Stimulated activated memory B cell treated with anti-CD40 and anti-IgM and Interleukin-4, amounts not matched to agents 10 μg/mL and 1 μg/mL and 100 μg/mL, for 72 hours (primary cell): ENCODE measurements around the gene TARS1.

Experiments
- ATAC-seq: fragments of 150-1000 bp; cut with Tn5 transposase; 2 replicates; pipeline ENCODE4 v1.10.0; 2021
- H3K27ac Mint-ChIP-seq: one replicate; pipeline ENCODE4 v1.8.0; 2022; ENCODE audit warnings: mild to moderate bottlenecking, mixed read lengths
- H3K27me3 Mint-ChIP-seq: one replicate; pipeline ENCODE4 v1.8.0; 2022; ENCODE audit warnings: mixed read lengths
- H3K36me3 Mint-ChIP-seq: one replicate; pipeline ENCODE4 v1.8.0; 2022; ENCODE audit warnings: mixed read lengths
- H3K4me1 Mint-ChIP-seq: one replicate; pipeline ENCODE4 v1.8.0; 2022; ENCODE audit warnings: mixed read lengths
- H3K4me3 Mint-ChIP-seq: one replicate; pipeline ENCODE4 v1.8.0; 2022; ENCODE audit warnings: mild to moderate bottlenecking, moderate library complexity, mixed read lengths
- H3K9me3 Mint-ChIP-seq: one replicate; pipeline ENCODE4 v1.8.0; 2022; ENCODE audit warnings: mixed read lengths

The TARS1 gene

GRCh38 chr5:33468775-33469435, 28.1 kb downstream of the TARS1 start:
- Mint-ChIP-seq H3K27me3 (no peaks in the 10 kb centered on the region), H3K9me3 (peaks cover 3% of the 10 kb centered on the region), H3K4me3 (no peak overlapping the region), H3K27ac (no peak overlapping the region), H3K4me1 (no peaks in the 10 kb centered on the region), H3K36me3 (peaks cover 61% of the 10 kb centered on the region)
- ATAC-seq = no peak

- Mint-ChIP-seq H3K36me3 (peaks cover 78% of the 10 kb centered on the region), H3K27ac (no peak overlapping the region)
Measured at GRCh38 chr5:33470544-33470943, 29.8 kb downstream of the TARS1 start.

GRCh38 chr5:33472805-33473409, 32.1 kb downstream of the TARS1 start:
- H3K27ac Mint-ChIP-seq = no peak overlapping the region
- H3K4me3 Mint-ChIP-seq = no peak overlapping the region
- H3K9me3 Mint-ChIP-seq = peaks cover 19% of the 10 kb centered on the region
- ATAC-seq = no peak
- peaks cover 86% of the 10 kb centered on the region for H3K36me3 Mint-ChIP-seq
- H3K27me3 Mint-ChIP-seq = no peaks in the 10 kb centered on the region
- no peaks in the 10 kb centered on the region for H3K4me1 Mint-ChIP-seq

More at GRCh38 chr5:33470544-33470943, 29.8 kb downstream of the TARS1 start:
- Mint-ChIP-seq H3K27me3 (no peaks in the 10 kb centered on the region), H3K9me3 (peaks cover 15% of the 10 kb centered on the region), H3K4me3 (no peak overlapping the region), H3K4me1 (no peaks in the 10 kb centered on the region)
- no peak for ATAC-seq

GRCh38 chr5:33474004-33474403, 33.2 kb downstream of the TARS1 start:
- no peaks in the 10 kb centered on the region for H3K27me3 Mint-ChIP-seq
- no peaks in the 10 kb centered on the region for H3K4me1 Mint-ChIP-seq
- peaks cover 88% of the 10 kb centered on the region for H3K36me3 Mint-ChIP-seq
- ATAC-seq = no peak
- no peak overlapping the region for H3K4me3 Mint-ChIP-seq
- H3K9me3 Mint-ChIP-seq = peaks cover 19% of the 10 kb centered on the region
- no peak overlapping the region for H3K27ac Mint-ChIP-seq

- no peak overlapping the region for H3K4me3 Mint-ChIP-seq
- peaks cover 85% of the 10 kb centered on the region for H3K36me3 Mint-ChIP-seq
- no peak overlapping the region for H3K27ac Mint-ChIP-seq
- H3K27me3 Mint-ChIP-seq = no peaks in the 10 kb centered on the region
- no peaks in the 10 kb centered on the region for H3K4me1 Mint-ChIP-seq
- peaks cover 19% of the 10 kb centered on the region for H3K9me3 Mint-ChIP-seq
- ATAC-seq = no peak
Measured at GRCh38 chr5:33474931-33475499, 34.2 kb downstream of the TARS1 start.

- ATAC-seq = no peak
- H3K4me1 Mint-ChIP-seq = no peaks in the 10 kb centered on the region
- peaks cover 85% of the 10 kb centered on the region for H3K36me3 Mint-ChIP-seq
- no peak overlapping the region for H3K27ac Mint-ChIP-seq
- H3K27me3 Mint-ChIP-seq = no peaks in the 10 kb centered on the region
- H3K9me3 Mint-ChIP-seq = peaks cover 19% of the 10 kb centered on the region
- H3K4me3 Mint-ChIP-seq = no peak overlapping the region
Measured at GRCh38 chr5:33475706-33476105, 34.9 kb downstream of the TARS1 start.

- H3K27me3 Mint-ChIP-seq = no peaks in the 10 kb centered on the region
- peaks cover 19% of the 10 kb centered on the region for H3K9me3 Mint-ChIP-seq
- no peak overlapping the region for H3K4me3 Mint-ChIP-seq
- no peak for ATAC-seq
- no peak overlapping the region for H3K27ac Mint-ChIP-seq
- H3K4me1 Mint-ChIP-seq = no peaks in the 10 kb centered on the region
- peaks cover 72% of the 10 kb centered on the region for H3K36me3 Mint-ChIP-seq
Measured at GRCh38 chr5:33476992-33477391, 36.2 kb downstream of the TARS1 start.

GRCh38 chr5:33477816-33478215, 37.1 kb downstream of the TARS1 start:
- Mint-ChIP-seq H3K4me1 (no peaks in the 10 kb centered on the region), H3K4me3 (no peak overlapping the region), H3K36me3 (peaks cover 65% of the 10 kb centered on the region), H3K9me3 (peaks cover 19% of the 10 kb centered on the region), H3K27ac (no peak overlapping the region), H3K27me3 (no peaks in the 10 kb centered on the region)
- ATAC-seq = no peak

GRCh38 chr5:33479311-33479710, 38.5 kb downstream of the TARS1 start:
- Mint-ChIP-seq H3K9me3 (peaks cover 13% of the 10 kb centered on the region), H3K4me1 (no peaks in the 10 kb centered on the region), H3K36me3 (peaks cover 56% of the 10 kb centered on the region), H3K27ac (no peak overlapping the region), H3K27me3 (no peaks in the 10 kb centered on the region), H3K4me3 (no peak overlapping the region)
- ATAC-seq = no peak

GRCh38 chr5:33480876-33481275, 40.1 kb downstream of the TARS1 start:
- Mint-ChIP-seq H3K9me3 (peaks cover 5% of the 10 kb centered on the region), H3K27ac (no peak overlapping the region), H3K4me3 (no peak overlapping the region), H3K36me3 (peaks cover 40% of the 10 kb centered on the region), H3K27me3 (no peaks in the 10 kb centered on the region), H3K4me1 (no peaks in the 10 kb centered on the region)
- ATAC-seq = no peak

GRCh38 chr5:33482335-33482734, 41.6 kb downstream of the TARS1 start:
- no peaks in the 10 kb centered on the region for H3K9me3 Mint-ChIP-seq
- H3K36me3 Mint-ChIP-seq = peaks cover 26% of the 10 kb centered on the region
- ATAC-seq = no peak
- no peaks in the 10 kb centered on the region for H3K4me1 Mint-ChIP-seq
- H3K27me3 Mint-ChIP-seq = no peaks in the 10 kb centered on the region
- H3K27ac Mint-ChIP-seq = no peak overlapping the region
- no peak overlapping the region for H3K4me3 Mint-ChIP-seq

GRCh38 chr5:33487236-33487635, 46.5 kb downstream of the TARS1 start:
- Mint-ChIP-seq H3K4me3 (no peak overlapping the region), H3K27me3 (no peaks in the 10 kb centered on the region), H3K9me3 (no peaks in the 10 kb centered on the region), H3K4me1 (no peaks in the 10 kb centered on the region), H3K27ac (no peak overlapping the region), H3K36me3 (peaks cover 7% of the 10 kb centered on the region)
- ATAC-seq = no peak

- H3K27ac Mint-ChIP-seq = no peak overlapping the region
- no peaks in the 10 kb centered on the region for H3K4me1 Mint-ChIP-seq
- no peak overlapping the region for H3K4me3 Mint-ChIP-seq
- no peak for ATAC-seq
- H3K27me3 Mint-ChIP-seq = no peaks in the 10 kb centered on the region
- no peaks in the 10 kb centered on the region for H3K36me3 Mint-ChIP-seq
- peaks cover under 1% of the 10 kb centered on the region for H3K9me3 Mint-ChIP-seq
Measured at GRCh38 chr5:33488558-33489355, 48.0 kb downstream of the TARS1 start.

- no peak for ATAC-seq
- Mint-ChIP-seq H3K9me3 (peaks cover 2% of the 10 kb centered on the region), H3K4me1 (peaks cover 5% of the 10 kb centered on the region), H3K4me3 (no peak overlapping the region), H3K36me3 (no peaks in the 10 kb centered on the region), H3K27me3 (no peaks in the 10 kb centered on the region), H3K27ac (no peak overlapping the region)
Measured at GRCh38 chr5:33489481-33490067, 48.8 kb downstream of the TARS1 start.

GRCh38 chr5:33490071-33490665, 49.4 kb downstream of the TARS1 start:
- H3K27ac Mint-ChIP-seq = no peak overlapping the region
- no peak for ATAC-seq
- no peak overlapping the region for H3K4me3 Mint-ChIP-seq
- peaks cover 7% of the 10 kb centered on the region for H3K4me1 Mint-ChIP-seq
- H3K36me3 Mint-ChIP-seq = no peaks in the 10 kb centered on the region
- H3K9me3 Mint-ChIP-seq = peaks cover 2% of the 10 kb centered on the region
- no peaks in the 10 kb centered on the region for H3K27me3 Mint-ChIP-seq
